Heart left ventricle (tissue), 13 donors: ENCODE data around the gene CD4.

ENCODE experiments used
- POLR2A ChIP-seq, 2 donors: fragments of 450-650 bp; IDR thresholded peaks; one replicate each; pipeline ENCODE4 v1.6.1; 2017; ENCODE audit warnings: antibody characterized with exemption in 2 of 2, mild to moderate bottlenecking in 2 of 2, moderate library complexity in 2 of 2
- TF ChIP-seq, protein P1 (sequence below), 12 donors: fragments of 200-600 bp; sonication (generic) in 4 of 12; IDR thresholded peaks; one replicate each; pipeline versions ENCODE4 v1.5.0 to v1.8.0; 2018 to 2022; ENCODE audit warnings: antibody characterized with exemption in 12 of 12, mild to moderate bottlenecking in 5 of 12
- donor health status: ischemic (EF 13 %, LVEDD 7.1; RV severe dilation, severe dysfunction).
- donor health status: DM: no; HTN: yes; CAD: no.
- donor health status: DM: no; HTN: no; CAD: no.
- donor health status: ischemic (EF 25% LVEDD 6.9; RV normal size, moderate dysfunction).
- donor health status: ischemic (EF 25% LVEDD 5.7; RV mildly dilated, moderate dysfunction).
- donor health status: ischemic (EF 35%, LVEDD 5.7; RV mildly dilated, moderate dysfunction).
- donor health status: nonischemic (EF 11% LVEDD 7.7; RV severe dilation, severe dysfunction).
- donor health status: DM: yes; HTN: yes; CAD: no.
- donor health status: PGD.
- donor health status: ischemic (EF 29% LVEDD 5.4; RV normal size, mild dysfunction).
- donor health status: nonischemic (EF 23%, LVEDD 6.1; RV moderate dilation, normal function).

- TF ChIP-seq, protein P1, sequence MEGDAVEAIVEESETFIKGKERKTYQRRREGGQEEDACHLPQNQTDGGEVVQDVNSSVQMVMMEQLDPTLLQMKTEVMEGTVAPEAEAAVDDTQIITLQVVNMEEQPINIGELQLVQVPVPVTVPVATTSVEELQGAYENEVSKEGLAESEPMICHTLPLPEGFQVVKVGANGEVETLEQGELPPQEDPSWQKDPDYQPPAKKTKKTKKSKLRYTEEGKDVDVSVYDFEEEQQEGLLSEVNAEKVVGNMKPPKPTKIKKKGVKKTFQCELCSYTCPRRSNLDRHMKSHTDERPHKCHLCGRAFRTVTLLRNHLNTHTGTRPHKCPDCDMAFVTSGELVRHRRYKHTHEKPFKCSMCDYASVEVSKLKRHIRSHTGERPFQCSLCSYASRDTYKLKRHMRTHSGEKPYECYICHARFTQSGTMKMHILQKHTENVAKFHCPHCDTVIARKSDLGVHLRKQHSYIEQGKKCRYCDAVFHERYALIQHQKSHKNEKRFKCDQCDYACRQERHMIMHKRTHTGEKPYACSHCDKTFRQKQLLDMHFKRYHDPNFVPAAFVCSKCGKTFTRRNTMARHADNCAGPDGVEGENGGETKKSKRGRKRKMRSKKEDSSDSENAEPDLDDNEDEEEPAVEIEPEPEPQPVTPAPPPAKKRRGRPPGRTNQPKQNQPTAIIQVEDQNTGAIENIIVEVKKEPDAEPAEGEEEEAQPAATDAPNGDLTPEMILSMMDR (IDR thresholded peaks at IDR 0.05) = no peak
- TF ChIP-seq POLR2A (IDR thresholded peaks at IDR 0.05) = no peak
Measured at GRCh38 chr12:6765048-6765633, 24.2 kb upstream of the CD4 start.
